Activated CD8-positive, alpha-beta T cell treated with anti-CD3 and anti-CD28 coated beads for 36 hours (primary cell): ENCODE results near the gene AVL9. TPM values are rescaled to one million over a fixed set of nuclear protein-coding genes. Genes with fewer than 3 reads are reported as not detected.
"Not testable (repeated sequence)": the region's sequence is repeated elsewhere in the genome, so short reads cannot be mapped to it uniquely, and the experiment has no call there.

Experiments used
- ATAC-seq: fragments of 200-7000 bp; cut with Tn5 transposase; one replicate; pipeline ENCODE4 v1.10.0; 2021; ENCODE audit warnings: mild to moderate bottlenecking, moderate library complexity
- CTCF ChIA-PET: fragments of 350-600 bp; sonication (Branson Sonifier 250); formaldehyde crosslinking; loops from one replicate; lab custom pipeline; 2021; ENCODE audit warnings: antibody characterized with exemption; lab: Charles Lee
- POLR2A ChIA-PET: fragments of 350-600 bp; sonication (Branson Sonifier 250); formaldehyde crosslinking; loops from one replicate; lab custom pipeline; 2021; ENCODE audit warnings: antibody characterized with exemption; lab: Charles Lee
- DNase-seq: peaks from one replicate; pipeline ENCODE4 v3.0.0-alpha.2; 2020
- H3K27ac Mint-ChIP-seq: one replicate; pipeline ENCODE4 v1.8.0; 2021; ENCODE audit warnings: mild to moderate bottlenecking, mixed read lengths
- H3K27me3 Mint-ChIP-seq: one replicate; pipeline ENCODE4 v1.8.0; 2021; ENCODE audit warnings: mixed read lengths
- H3K36me3 Mint-ChIP-seq: one replicate; pipeline ENCODE4 v1.8.0; 2021; ENCODE audit warnings: low read depth, mixed read lengths
- H3K4me1 Mint-ChIP-seq: one replicate; pipeline ENCODE4 v1.8.0; 2021; ENCODE audit warnings: low read depth, mixed read lengths
- H3K4me3 Mint-ChIP-seq: one replicate; pipeline ENCODE4 v1.8.0; 2021; ENCODE audit warnings: mild to moderate bottlenecking, moderate library complexity, mixed read lengths
- H3K9me3 Mint-ChIP-seq: one replicate; pipeline ENCODE4 v1.8.0; 2021; ENCODE audit warnings: mixed read lengths
- CTCF ChIP-seq: fragments of 200-600 bp; IDR thresholded peaks from one replicate; pipeline ENCODE4 v1.8.0; 2022; ENCODE audit warnings: antibody characterized with exemption, mild to moderate bottlenecking
- intact Hi-C: fragments of 100-400 bp; cut with micrococcal nuclease; formaldehyde crosslinking; loops from one replicate; pipeline ENCODE4 v1.10.0; 2022
- total RNA-seq, 2 experiments: library from RNA; stranded (reverse); gene quantifications; one replicate each; pipeline ENCODE4 v1.2.3, GENCODE V29; 2021

AVL9 gene
- total RNA-seq, 2 experiments from 2014 or later: 54.0 to 63.5 TPM

GRCh38 chr7:32616625-32617024 lies 121.3 kb downstream of the AVL9 start:
- ATAC-seq (no peak), DNase-seq (no peak)

DNA sequence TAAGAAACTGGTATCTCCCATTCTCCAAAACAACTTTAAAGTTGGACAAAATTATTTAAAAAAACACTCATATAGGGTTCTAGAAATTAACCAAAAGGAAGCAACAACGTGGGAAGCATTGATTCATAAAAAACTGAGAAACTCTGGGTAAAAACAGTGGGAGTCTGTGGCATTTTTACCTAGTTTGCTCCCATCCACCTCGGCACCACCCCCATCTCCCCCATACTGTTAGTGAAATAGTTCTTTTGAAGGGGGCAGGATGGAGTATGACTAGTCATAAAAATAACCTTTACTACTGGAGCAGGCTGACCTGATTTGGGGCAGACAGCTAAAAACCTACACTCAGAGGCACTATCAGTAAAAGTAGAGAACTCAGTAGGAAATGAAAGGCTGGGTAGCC lies 123.2 kb downstream of the AVL9 start:
- Mint-ChIP-seq H3K4me3 (no peak overlapping the region), H3K4me1 (peaks cover 2% of the 10 kb centered on the region), H3K27ac (no peak overlapping the region), H3K36me3 (no peaks in the 10 kb centered on the region), H3K9me3 (no peaks in the 10 kb centered on the region), H3K27me3 (no peaks in the 10 kb centered on the region)
- DNase-seq (peak; percentile 20), ATAC-seq (no peak)
- ChIA-PET CTCF (interaction anchor here (1.5 kb wide), 1 partner anchor 18 kb away, joined by 3 read pairs; no protein-coding TSS in a partner anchor), POLR2A (no interaction called here)
- TF ChIP-seq CTCF: no peak
- intact Hi-C loops: no loop called here

More at GRCh38 chr7:32616625-32617024, 121.3 kb downstream of the AVL9 start:
- intact Hi-C loops: no loop called here
- no peak for TF ChIP-seq CTCF
- no peak overlapping the region for H3K27ac Mint-ChIP-seq
- H3K4me3 Mint-ChIP-seq: no peak overlapping the region
- POLR2A ChIA-PET: no interaction called here
- CTCF ChIA-PET: no interaction called here
- peaks cover 2% of the 10 kb centered on the region for H3K4me1 Mint-ChIP-seq
- no peaks in the 10 kb centered on the region for H3K36me3 Mint-ChIP-seq
- no peaks in the 10 kb centered on the region for H3K27me3 Mint-ChIP-seq
- H3K9me3 Mint-ChIP-seq: no peaks in the 10 kb centered on the region

- no peaks in the 10 kb centered on the region for H3K27me3 Mint-ChIP-seq
- no peak overlapping the region for H3K4me3 Mint-ChIP-seq
- no peaks in the 10 kb centered on the region for H3K9me3 Mint-ChIP-seq
- H3K36me3 Mint-ChIP-seq: no peaks in the 10 kb centered on the region
- TF ChIP-seq CTCF: no peak
- H3K27ac Mint-ChIP-seq: no peak overlapping the region
- H3K4me1 Mint-ChIP-seq: peaks cover 2% of the 10 kb centered on the region
- CTCF ChIA-PET: interaction anchor here (1.5 kb wide), 1 partner anchor 17 kb away, joined by 3 read pairs; no protein-coding TSS in a partner anchor
- intact Hi-C loops: no loop called here
- DNase-seq (no peak), ATAC-seq (no peak)
- POLR2A ChIA-PET: no interaction called here
Observed at GRCh38 chr7:32618987-32619386, 123.7 kb downstream of the AVL9 start.

- H3K36me3 Mint-ChIP-seq, H3K27ac Mint-ChIP-seq, H3K27me3 Mint-ChIP-seq, H3K4me1 Mint-ChIP-seq, H3K4me3 Mint-ChIP-seq, ATAC-seq, DNase-seq, H3K9me3 Mint-ChIP-seq, POLR2A ChIA-PET, intact Hi-C loops: not testable (repeated sequence)
- CTCF ChIA-PET: interaction anchor here (1.5 kb wide), 1 partner anchor 17 kb away, joined by 3 read pairs; no protein-coding TSS in a partner anchor
Observed at GRCh38 chr7:32619416-32619815, 124.1 kb downstream of the AVL9 start.

GRCh38 chr7:32631021-32631420 lies 135.7 kb downstream of the AVL9 start:
- Mint-ChIP-seq H3K36me3 (no peaks in the 10 kb centered on the region), H3K27me3 (peaks cover 2% of the 10 kb centered on the region), H3K4me3 (no peak overlapping the region), H3K9me3 (no peaks in the 10 kb centered on the region), H3K27ac (no peak overlapping the region), H3K4me1 (no peaks in the 10 kb centered on the region)
- no peak for TF ChIP-seq CTCF
- ATAC-seq (no peak), DNase-seq (no peak)
- intact Hi-C loops: no loop called here
- ChIA-PET POLR2A (no interaction called here), CTCF (no interaction called here)

DNA sequence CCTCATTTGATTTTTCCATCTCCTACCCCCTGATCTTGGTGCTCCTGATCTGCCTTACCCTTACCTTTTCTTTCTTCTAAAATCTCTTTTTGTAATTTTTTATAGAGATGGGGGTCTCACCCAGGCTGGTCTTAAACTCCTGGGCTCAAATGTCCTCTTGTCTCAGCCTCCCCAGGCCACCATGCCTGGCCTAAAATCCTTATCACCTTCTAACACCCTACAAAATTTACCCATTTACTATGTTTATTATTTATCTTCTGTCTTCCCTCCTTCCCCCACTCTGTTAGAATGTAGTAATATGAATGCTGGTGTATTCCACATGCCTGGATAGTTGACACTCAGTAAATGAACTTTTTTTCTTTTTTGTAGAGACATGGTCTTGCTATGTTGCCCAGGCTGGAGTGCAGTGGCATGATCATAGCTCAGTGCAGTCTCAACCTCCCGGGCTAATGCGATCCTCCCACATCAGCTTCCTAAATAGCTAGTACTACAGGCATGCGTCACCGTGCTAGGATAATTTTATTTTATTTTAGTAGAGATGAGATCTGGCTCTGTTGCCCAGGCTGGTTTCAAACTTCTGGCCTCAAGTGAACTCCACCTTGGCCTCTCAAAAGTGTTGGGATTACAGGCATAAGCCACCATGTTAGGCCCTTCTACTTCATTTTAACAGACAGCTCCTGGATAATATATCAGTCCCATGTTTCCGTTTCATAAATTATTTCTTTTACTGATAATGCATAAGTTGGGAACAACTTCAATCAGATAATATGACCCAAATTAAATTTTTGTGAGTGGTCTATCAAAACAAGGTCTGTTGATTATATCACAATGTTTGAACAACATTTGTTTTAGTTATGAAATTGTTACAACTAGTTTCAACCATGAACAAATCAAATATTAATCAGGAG lies 136.6 kb downstream of the AVL9 start:
- DNase-seq, H3K4me3 Mint-ChIP-seq, H3K27me3 Mint-ChIP-seq, H3K36me3 Mint-ChIP-seq, intact Hi-C loops, CTCF ChIA-PET, H3K9me3 Mint-ChIP-seq, ATAC-seq, H3K27ac Mint-ChIP-seq, POLR2A ChIA-PET, H3K4me1 Mint-ChIP-seq: not testable (repeated sequence)

DNA sequence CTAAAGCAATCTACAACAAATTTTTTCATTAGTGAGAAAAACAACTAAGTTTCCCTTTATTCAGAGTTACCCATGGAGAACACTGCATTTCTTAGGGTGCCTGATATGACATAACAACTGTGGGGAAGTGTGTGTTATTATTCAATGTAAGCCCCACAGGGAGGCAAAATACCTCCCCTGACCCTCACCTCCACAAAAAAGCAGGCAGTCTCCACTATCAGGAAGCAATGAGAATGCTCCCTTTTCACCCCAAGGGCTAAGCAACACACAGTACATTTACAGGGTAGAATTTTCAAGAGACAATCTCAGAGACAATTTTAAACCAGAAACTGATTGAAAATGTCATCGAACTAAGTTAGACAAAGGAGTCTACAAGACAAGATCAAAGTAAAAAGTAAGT lies 138.2 kb downstream of the AVL9 start:
- ATAC-seq, CTCF ChIA-PET, POLR2A ChIA-PET, H3K9me3 Mint-ChIP-seq, H3K27ac Mint-ChIP-seq, H3K27me3 Mint-ChIP-seq, H3K4me1 Mint-ChIP-seq, H3K4me3 Mint-ChIP-seq, H3K36me3 Mint-ChIP-seq, DNase-seq, intact Hi-C loops: not testable (repeated sequence)

- H3K36me3 Mint-ChIP-seq, POLR2A ChIA-PET, ATAC-seq, H3K4me3 Mint-ChIP-seq, H3K27me3 Mint-ChIP-seq, H3K9me3 Mint-ChIP-seq, DNase-seq, CTCF ChIA-PET, H3K27ac Mint-ChIP-seq, intact Hi-C loops: not testable (repeated sequence)
- H3K4me1 Mint-ChIP-seq: peaks cover 12% of the 10 kb centered on the region
Observed at GRCh38 chr7:32634798-32635393, 139.6 kb downstream of the AVL9 start.
